ENCODE measurements around the gene PTCD2.

DNA sequence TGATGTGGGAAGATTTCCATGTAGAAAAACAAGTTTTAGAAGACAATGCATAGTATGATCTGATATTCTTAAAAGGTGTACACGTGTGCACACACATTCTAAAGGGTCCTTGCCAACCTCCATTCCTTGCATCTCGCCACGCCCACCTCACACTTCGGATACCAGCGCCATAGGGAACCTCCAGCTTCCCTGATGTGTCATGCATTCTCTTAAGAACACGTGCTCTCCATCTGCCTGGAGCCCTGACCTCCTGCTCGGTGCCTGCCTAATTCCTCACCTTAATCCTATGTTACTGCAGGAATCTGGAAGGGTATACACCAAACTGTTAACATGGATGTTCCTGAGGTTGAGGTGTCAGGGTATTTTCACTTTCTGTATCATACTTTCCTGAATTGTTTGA is 63.1 kb downstream of the PTCD2 start:
- TF ChIP-seq POLR2AphosphoS5 (IDR thresholded peaks at IDR 0.05; ENCODE audit: insufficient read depth in 1 of 2, low read depth in 1 of 2) (no peak), POLR2A (IDR thresholded peaks at IDR 0.05) (no peak)
- TF ChIP-seq, protein P1, sequence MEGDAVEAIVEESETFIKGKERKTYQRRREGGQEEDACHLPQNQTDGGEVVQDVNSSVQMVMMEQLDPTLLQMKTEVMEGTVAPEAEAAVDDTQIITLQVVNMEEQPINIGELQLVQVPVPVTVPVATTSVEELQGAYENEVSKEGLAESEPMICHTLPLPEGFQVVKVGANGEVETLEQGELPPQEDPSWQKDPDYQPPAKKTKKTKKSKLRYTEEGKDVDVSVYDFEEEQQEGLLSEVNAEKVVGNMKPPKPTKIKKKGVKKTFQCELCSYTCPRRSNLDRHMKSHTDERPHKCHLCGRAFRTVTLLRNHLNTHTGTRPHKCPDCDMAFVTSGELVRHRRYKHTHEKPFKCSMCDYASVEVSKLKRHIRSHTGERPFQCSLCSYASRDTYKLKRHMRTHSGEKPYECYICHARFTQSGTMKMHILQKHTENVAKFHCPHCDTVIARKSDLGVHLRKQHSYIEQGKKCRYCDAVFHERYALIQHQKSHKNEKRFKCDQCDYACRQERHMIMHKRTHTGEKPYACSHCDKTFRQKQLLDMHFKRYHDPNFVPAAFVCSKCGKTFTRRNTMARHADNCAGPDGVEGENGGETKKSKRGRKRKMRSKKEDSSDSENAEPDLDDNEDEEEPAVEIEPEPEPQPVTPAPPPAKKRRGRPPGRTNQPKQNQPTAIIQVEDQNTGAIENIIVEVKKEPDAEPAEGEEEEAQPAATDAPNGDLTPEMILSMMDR (IDR thresholded peaks at IDR 0.05): no peak
